GM10266 (cell line): ENCODE results near the gene OR56A1.

Experiments used
- DNase-seq: peaks from one replicate; pipeline ENCODE4 v3.0.0; 2012; ENCODE audit errors: extremely low spot score
- TF ChIP-seq, protein P1 (sequence below): IDR thresholded peaks from 2 replicates; pipeline ENCODE4 v1.5.1; 2012; ENCODE audit warnings: mild to moderate bottlenecking, low read depth; ENCODE audit not compliant: control insufficient read depth, insufficient read depth; ENCODE audit errors: missing control alignments

The OR56A1 gene

DNA sequence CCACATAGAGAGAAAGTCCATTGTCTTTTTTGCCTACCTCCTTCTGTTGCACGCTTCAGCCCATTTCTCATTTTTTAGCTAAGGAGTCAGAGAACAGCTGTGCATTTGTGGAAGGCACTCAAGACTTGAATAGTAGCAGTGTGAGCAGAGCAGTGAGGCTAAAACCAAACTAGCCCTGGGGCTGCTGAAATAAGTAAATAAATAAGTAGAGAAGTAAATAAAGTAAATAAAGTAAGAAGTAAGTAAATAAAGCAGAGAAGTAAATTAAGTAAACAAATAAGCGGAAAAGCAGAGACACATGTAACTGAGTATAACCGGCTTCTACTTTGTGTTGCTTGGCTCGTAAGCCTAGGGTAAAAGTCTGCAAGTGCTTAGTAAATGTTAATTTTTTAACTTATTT is 41.4 kb downstream of the OR56A1 start:
- TF ChIP-seq, protein P1, sequence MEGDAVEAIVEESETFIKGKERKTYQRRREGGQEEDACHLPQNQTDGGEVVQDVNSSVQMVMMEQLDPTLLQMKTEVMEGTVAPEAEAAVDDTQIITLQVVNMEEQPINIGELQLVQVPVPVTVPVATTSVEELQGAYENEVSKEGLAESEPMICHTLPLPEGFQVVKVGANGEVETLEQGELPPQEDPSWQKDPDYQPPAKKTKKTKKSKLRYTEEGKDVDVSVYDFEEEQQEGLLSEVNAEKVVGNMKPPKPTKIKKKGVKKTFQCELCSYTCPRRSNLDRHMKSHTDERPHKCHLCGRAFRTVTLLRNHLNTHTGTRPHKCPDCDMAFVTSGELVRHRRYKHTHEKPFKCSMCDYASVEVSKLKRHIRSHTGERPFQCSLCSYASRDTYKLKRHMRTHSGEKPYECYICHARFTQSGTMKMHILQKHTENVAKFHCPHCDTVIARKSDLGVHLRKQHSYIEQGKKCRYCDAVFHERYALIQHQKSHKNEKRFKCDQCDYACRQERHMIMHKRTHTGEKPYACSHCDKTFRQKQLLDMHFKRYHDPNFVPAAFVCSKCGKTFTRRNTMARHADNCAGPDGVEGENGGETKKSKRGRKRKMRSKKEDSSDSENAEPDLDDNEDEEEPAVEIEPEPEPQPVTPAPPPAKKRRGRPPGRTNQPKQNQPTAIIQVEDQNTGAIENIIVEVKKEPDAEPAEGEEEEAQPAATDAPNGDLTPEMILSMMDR, result no peak
- no peak for DNase-seq

DNA sequence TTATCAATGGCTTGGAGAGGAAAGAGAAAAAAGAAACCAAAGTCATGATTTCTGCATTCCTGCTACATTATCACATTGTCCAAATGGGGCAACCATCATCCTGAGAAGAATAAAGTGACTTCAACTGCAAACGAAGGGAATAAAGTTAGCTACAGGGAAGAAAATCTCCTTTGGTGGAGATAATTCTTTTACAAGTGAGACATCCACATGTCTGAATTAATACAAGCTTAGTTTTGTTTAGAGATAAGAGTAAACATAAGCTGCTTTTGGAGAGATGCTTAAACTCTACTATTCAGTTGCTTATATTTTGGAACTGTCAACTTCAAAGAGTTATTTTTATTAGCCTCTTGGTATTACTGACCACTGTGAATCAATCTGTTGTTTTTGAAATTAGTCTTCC is 43.7 kb downstream of the OR56A1 start, which contains the start of gene OR52L1:
TSS of gene OR52L1 (minus strand) at position 101 of the 400 bp plus-strand sequence. CDS start at position 46, 55 bp downstream.
- TF ChIP-seq, protein P1, result no peak
- no peak for DNase-seq

DNA sequence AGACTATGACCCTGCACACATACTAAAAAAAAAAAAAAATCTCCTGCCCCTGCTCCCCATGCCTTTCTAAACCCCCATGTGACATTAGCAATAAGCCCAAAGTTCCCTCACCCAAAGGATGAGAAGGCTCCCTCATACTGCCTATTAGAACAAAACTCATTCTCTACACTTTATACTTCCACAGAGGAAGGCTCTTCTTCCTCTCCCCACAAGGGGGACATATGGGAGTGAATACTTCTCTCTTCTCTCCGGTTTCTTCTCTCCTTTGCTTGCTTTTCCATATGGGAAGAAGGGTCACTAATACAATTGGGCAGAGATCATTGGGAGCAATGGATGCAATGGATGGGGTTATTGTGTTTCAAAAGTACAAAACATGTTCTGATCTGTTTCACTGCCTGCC is 47.1 kb downstream of the OR56A1 start:
- TF ChIP-seq, protein P1, result no peak
- DNase-seq, result no peak

DNA sequence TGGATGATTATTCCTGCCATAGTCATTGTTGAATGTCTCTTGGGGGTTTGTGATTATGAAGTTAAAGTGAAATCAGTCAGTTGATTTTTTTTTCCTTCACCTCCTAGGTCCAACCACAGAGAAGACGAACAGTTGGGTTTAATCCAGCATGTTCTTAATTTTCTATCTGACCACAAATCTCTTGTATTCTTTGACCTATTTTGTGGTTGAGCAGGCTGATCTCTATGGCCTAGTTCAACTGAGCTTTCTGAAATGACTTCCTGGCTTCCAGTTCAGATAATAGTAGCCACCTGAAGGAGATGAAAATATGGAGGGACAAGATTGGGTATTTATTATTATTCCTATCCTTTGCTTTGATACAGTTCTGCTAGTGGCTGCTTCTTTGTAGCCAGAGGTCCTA is 57.0 kb downstream of the OR56A1 start:
- DNase-seq, result no peak
- TF ChIP-seq, protein P1, result no peak
